HepG2 (cell line): ENCODE results near the gene FAM174C. TPM values are rescaled to one million over a fixed set of nuclear protein-coding genes. Genes with fewer than 3 reads are reported as not detected.

Experiments
- ATM ChIP-seq: fragments of 450-650 bp; IDR thresholded peaks from 2 replicates; pipeline ENCODE4 v1.7.1; 2017; ENCODE audit warnings: mild to moderate bottlenecking, borderline replicate concordance
- BRCA1 ChIP-seq: sonication (generic); formaldehyde crosslinking; IDR thresholded peaks from 2 replicates; pipeline ENCODE4 v1.4.0; 2020; ENCODE audit warnings: missing genetic modification reagents
- CENPT ChIP-seq: sonication (generic); formaldehyde crosslinking; IDR thresholded peaks from 2 replicates; pipeline ENCODE4 v1.8.0; 2022; ENCODE audit warnings: low read depth, mild to moderate bottlenecking, moderate library complexity, missing genetic modification reagents
- HDAC6 ChIP-seq: fragments of 200-600 bp; sonication (generic); IDR thresholded peaks from 2 replicates; pipeline ENCODE4 v1.7.0; 2017; ENCODE audit warnings: mild to moderate bottlenecking, antibody characterized with exemption, low read length, low read depth
- HNRNPK ChIP-seq: fragments of 200-400 bp; formaldehyde crosslinking; IDR thresholded peaks from 2 replicates; pipeline ENCODE4 v1.6.1; 2018; ENCODE audit warnings: low read length, low read depth, moderate library complexity, mild to moderate bottlenecking; ENCODE audit not compliant: poor library complexity, severe bottlenecking
- HOXA9 ChIP-seq: sonication (generic); formaldehyde crosslinking; IDR thresholded peaks from 2 replicates; pipeline ENCODE4 v1.8.1; 2022; ENCODE audit warnings: missing genetic modification reagents, mild to moderate bottlenecking, moderate library complexity, borderline replicate concordance
- KDM5A ChIP-seq: fragments of 200-600 bp; sonication (generic); IDR thresholded peaks from 2 replicates; pipeline ENCODE4 v1.7.0; 2018; ENCODE audit warnings: antibody characterized with exemption, mild to moderate bottlenecking, low read length, borderline replicate concordance
- KLF13 ChIP-seq: sonication (generic); formaldehyde crosslinking; IDR thresholded peaks from 2 replicates; pipeline ENCODE4 v1.4.0; 2020; ENCODE audit warnings: mild to moderate bottlenecking, missing genetic modification reagents
- SMAD1 ChIP-seq: sonication (generic); formaldehyde crosslinking; IDR thresholded peaks from 2 replicates; pipeline ENCODE4 v1.4.0; 2020; ENCODE audit warnings: missing genetic modification reagents, low read depth, mild to moderate bottlenecking, borderline replicate concordance
- SMC3 ChIP-seq: IDR thresholded peaks from 2 replicates; pipeline ENCODE4 v1.6.1; 2011; ENCODE audit warnings: low read length, improper control_type of control experiment
- U2AF1 ChIP-seq: fragments of 200-400 bp; formaldehyde crosslinking; optimal IDR thresholded peaks from 2 replicates; pipeline ENCODE3; 2017; ENCODE audit warnings: mild to moderate bottlenecking, low read depth, low read length
- ZNF34 ChIP-seq: sonication (generic); formaldehyde crosslinking; IDR thresholded peaks from 2 replicates; pipeline ENCODE4 v1.4.0; 2020; ENCODE audit warnings: mild to moderate bottlenecking, missing genetic modification reagents, borderline replicate concordance
- ZNF749 ChIP-seq: sonication (generic); formaldehyde crosslinking; IDR thresholded peaks from 2 replicates; pipeline ENCODE4 v1.8.0; 2022; ENCODE audit warnings: mild to moderate bottlenecking, missing genetic modification reagents, moderate library complexity, borderline replicate concordance
- ZSCAN25 ChIP-seq: sonication (generic); formaldehyde crosslinking; IDR thresholded peaks from 2 replicates; pipeline ENCODE4 v1.8.0; 2022; ENCODE audit warnings: mild to moderate bottlenecking, missing genetic modification reagents
- ZZZ3 ChIP-seq: sonication (generic); formaldehyde crosslinking; IDR thresholded peaks from 2 replicates; pipeline ENCODE4 v1.4.0; 2020; ENCODE audit warnings: missing genetic modification reagents, mild to moderate bottlenecking, borderline replicate concordance
- polyA plus RNA-seq, 8 experiments: library from polyadenylated mRNA; depleted of rRNA in 3 of 8; stranded (reverse) in 7 of 8; unstranded in 1 of 8; fragments of >200 nt; fragmentation: Illumina TruSeq in 4 of 8; extraction: Trizol in 4 of 8; gene quantifications; 2 replicates each; pipeline versions ENCODE4 v1.2.1 to v1.2.3, GENCODE V29; 2011 to 2016; ENCODE audit warnings: low read depth in 4 of 8, missing spikeins in 1 of 8, mixed read lengths in 1 of 8; ENCODE audit not compliant: insufficient read depth in 1 of 8
- total RNA-seq, 5 experiments: library from RNA; depleted of rRNA; stranded (reverse); fragments of >200 nt; fragmentation: Illumina TruSeq; extraction: Trizol; gene quantifications; 2 replicates each; pipeline ENCODE4 v1.2.3, GENCODE V29; 2016; ENCODE audit warnings: low read depth in 1 of 5
- TF ChIP-seq, protein P1 (sequence below): IDR thresholded peaks from 2 replicates; pipeline ENCODE4 v1.6.1; 2012; ENCODE audit warnings: low read depth, low read length, improper control_type of control experiment
- TF ChIP-seq, protein P2 (sequence below): sonication (generic); formaldehyde crosslinking; conservative IDR thresholded peaks from 2 replicates; pipeline ENCODE4 v1.5.0; 2020; ENCODE audit warnings: missing genetic modification reagents
- TF ChIP-seq, protein P3 (sequence below): sonication (generic); formaldehyde crosslinking; conservative IDR thresholded peaks from 2 replicates; pipeline ENCODE4 v1.8.0; 2022; ENCODE audit warnings: missing genetic modification reagents
- TF ChIP-seq, protein P4 (sequence below): sonication (generic); formaldehyde crosslinking; IDR thresholded peaks from 2 replicates; pipeline ENCODE4 v1.8.0; 2022; ENCODE audit warnings: mild to moderate bottlenecking, missing genetic modification reagents; ENCODE audit not compliant: insufficient replicate concordance
- TF ChIP-seq, protein P5 (sequence below): sonication (generic); formaldehyde crosslinking; IDR thresholded peaks from 2 replicates; pipeline ENCODE4 v1.9.0; 2022; ENCODE audit warnings: missing genetic modification reagents, mild to moderate bottlenecking, borderline replicate concordance

The FAM174C gene
- total and polyA plus RNA-seq, 2 of the 13 experiments (the other 11 are each of a cell fraction or from before 2014, with no cell fraction given), result 19.5 to 31.3 TPM

DNA sequence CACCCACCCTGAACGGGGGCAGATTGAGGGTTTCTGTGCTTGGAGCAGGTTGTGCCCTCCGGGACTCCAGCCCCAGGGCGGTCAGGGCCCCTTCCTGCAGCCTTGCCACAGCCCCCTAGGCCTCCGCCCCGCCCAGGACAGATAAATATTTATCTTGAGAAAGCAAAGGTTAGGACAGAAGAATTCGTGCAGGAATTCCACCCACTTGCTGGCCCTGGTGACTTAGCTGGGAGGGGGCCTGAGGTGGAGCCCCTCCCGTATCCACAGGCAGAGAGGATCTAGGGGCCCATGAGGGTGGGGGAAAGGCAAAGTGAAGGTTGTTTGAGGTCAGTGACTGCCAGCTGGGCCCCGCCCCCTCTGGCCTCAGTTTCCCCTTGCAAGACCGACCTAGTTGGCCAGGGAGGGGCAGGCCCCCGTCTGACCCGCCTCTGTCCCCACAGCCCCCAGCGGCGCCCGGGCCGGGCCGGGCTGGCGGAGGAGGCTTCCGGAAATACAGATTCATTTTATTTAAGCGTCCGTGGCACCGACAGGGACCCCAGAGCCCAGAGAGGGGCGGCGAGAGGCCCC is 21.7 kb upstream of the FAM174C start (continued):
- TF ChIP-seq CENPT (CRISPR knock-in tag), result no peak
- TF ChIP-seq KDM5A, result no peak
- TF ChIP-seq, protein P1, sequence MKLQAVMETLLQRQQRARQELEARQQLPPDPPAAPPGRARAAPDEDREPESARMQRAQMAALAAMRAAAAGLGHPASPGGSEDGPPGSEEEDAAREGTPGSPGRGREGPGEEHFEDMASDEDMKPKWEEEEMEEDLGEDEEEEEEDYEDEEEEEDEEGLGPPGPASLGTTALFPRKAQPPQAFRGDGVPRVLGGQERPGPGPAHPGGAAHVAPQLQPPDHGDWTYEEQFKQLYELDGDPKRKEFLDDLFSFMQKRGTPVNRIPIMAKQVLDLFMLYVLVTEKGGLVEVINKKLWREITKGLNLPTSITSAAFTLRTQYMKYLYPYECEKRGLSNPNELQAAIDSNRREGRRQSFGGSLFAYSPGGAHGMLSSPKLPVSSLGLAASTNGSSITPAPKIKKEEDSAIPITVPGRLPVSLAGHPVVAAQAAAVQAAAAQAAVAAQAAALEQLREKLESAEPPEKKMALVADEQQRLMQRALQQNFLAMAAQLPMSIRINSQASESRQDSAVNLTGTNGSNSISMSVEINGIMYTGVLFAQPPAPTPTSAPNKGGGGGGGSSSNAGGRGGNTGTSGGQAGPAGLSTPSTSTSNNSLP, result 0 out of 2 replicates have a peak, but pooled peaks have one; percentile 10
- TF ChIP-seq, protein P2, sequence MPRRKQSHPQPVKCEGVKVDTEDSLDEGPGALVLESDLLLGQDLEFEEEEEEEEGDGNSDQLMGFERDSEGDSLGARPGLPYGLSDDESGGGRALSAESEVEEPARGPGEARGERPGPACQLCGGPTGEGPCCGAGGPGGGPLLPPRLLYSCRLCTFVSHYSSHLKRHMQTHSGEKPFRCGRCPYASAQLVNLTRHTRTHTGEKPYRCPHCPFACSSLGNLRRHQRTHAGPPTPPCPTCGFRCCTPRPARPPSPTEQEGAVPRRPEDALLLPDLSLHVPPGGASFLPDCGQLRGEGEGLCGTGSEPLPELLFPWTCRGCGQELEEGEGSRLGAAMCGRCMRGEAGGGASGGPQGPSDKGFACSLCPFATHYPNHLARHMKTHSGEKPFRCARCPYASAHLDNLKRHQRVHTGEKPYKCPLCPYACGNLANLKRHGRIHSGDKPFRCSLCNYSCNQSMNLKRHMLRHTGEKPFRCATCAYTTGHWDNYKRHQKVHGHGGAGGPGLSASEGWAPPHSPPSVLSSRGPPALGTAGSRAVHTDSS (CRISPR knock-in tag), result no peak
- TF ChIP-seq SMAD1, result no peak
- TF ChIP-seq, protein P3, sequence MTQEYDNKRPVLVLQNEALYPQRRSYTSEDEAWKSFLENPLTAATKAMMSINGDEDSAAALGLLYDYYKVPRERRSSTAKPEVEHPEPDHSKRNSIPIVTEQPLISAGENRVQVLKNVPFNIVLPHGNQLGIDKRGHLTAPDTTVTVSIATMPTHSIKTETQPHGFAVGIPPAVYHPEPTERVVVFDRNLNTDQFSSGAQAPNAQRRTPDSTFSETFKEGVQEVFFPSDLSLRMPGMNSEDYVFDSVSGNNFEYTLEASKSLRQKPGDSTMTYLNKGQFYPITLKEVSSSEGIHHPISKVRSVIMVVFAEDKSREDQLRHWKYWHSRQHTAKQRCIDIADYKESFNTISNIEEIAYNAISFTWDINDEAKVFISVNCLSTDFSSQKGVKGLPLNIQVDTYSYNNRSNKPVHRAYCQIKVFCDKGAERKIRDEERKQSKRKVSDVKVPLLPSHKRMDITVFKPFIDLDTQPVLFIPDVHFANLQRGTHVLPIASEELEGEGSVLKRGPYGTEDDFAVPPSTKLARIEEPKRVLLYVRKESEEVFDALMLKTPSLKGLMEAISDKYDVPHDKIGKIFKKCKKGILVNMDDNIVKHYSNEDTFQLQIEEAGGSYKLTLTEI (CRISPR knock-in tag), result no peak
- no peak for TF ChIP-seq ZSCAN25 (CRISPR knock-in tag)
- no peak for TF ChIP-seq KLF13
- no peak for TF ChIP-seq HDAC6
- no peak for TF ChIP-seq HNRNPK
- TF ChIP-seq ZNF34 (CRISPR knock-in tag), result no peak
- TF ChIP-seq ZZZ3, result no peak
- peak; percentile 71 for TF ChIP-seq U2AF1
- TF ChIP-seq HOXA9 (CRISPR knock-in tag), result no peak
- TF ChIP-seq ATM, result no peak
- TF ChIP-seq SMC3, result no peak
- TF ChIP-seq ZNF749 (CRISPR knock-in tag), result no peak
- TF ChIP-seq BRCA1 (CRISPR knock-in tag), result no peak
- TF ChIP-seq, protein P4, sequence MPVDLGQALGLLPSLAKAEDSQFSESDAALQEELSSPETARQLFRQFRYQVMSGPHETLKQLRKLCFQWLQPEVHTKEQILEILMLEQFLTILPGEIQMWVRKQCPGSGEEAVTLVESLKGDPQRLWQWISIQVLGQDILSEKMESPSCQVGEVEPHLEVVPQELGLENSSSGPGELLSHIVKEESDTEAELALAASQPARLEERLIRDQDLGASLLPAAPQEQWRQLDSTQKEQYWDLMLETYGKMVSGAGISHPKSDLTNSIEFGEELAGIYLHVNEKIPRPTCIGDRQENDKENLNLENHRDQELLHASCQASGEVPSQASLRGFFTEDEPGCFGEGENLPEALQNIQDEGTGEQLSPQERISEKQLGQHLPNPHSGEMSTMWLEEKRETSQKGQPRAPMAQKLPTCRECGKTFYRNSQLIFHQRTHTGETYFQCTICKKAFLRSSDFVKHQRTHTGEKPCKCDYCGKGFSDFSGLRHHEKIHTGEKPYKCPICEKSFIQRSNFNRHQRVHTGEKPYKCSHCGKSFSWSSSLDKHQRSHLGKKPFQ (CRISPR knock-in tag), result no peak
- TF ChIP-seq, protein P5, sequence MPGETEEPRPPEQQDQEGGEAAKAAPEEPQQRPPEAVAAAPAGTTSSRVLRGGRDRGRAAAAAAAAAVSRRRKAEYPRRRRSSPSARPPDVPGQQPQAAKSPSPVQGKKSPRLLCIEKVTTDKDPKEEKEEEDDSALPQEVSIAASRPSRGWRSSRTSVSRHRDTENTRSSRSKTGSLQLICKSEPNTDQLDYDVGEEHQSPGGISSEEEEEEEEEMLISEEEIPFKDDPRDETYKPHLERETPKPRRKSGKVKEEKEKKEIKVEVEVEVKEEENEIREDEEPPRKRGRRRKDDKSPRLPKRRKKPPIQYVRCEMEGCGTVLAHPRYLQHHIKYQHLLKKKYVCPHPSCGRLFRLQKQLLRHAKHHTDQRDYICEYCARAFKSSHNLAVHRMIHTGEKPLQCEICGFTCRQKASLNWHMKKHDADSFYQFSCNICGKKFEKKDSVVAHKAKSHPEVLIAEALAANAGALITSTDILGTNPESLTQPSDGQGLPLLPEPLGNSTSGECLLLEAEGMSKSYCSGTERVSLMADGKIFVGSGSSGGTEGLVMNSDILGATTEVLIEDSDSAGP (CRISPR knock-in tag), result 0 out of 2 replicates have a peak, but pooled peaks have one; percentile 5
